Bronchial smooth muscle cell (primary cell): Measurements from ENCODE around the gene RAMP2. TPM values are rescaled to one million over a fixed set of nuclear protein-coding genes. Genes with fewer than 3 reads are reported as not detected.

Source experiments
- total RNA-seq: library from RNA; depleted of rRNA; stranded (reverse); fragments of >200 nt; gene quantifications from 2 replicates; pipeline ENCODE4 v1.2.1, GENCODE V29; 2014

Gene RAMP2
- 0.17 TPM in 1 of 2 replicates, not detected in the other for total RNA-seq

GRCh38 chr17:42760652-42761581, at the start of gene RAMP2:
RAMP2 (plus strand) TSS chr17:42761227; CDS start chr17:42761262, 35 bp downstream.

GRCh38 chr17:42744806-42745617, 16.0 kb upstream of the RAMP2 start, which contains the start of gene EZH1:
EZH1 (minus strand) TSS chr17:42745040; CDS start chr17:42728941, 16,099 bp downstream.

GRCh38 chr17:42773290-42774035, 12.4 kb downstream of the RAMP2 start, which contains the start of gene VPS25:
VPS25 (plus strand) TSS chr17:42773449; CDS start chr17:42773476, 27 bp downstream.

GRCh38 chr17:42779936-42780850, 19.2 kb downstream of the RAMP2 start, which contains the start of gene WNK4:
WNK4 (plus strand) TSS chr17:42780610; CDS start chr17:42780699, 89 bp downstream.

GRCh38 chr17:42798383-42799380, 37.7 kb downstream of the RAMP2 start, which contains the start of the genes CNTD1 and COA3:
CNTD1 (plus strand) TSS chr17:42798861; CDS start chr17:42799068, 207 bp downstream.
COA3 (minus strand) TSS chr17:42798704; CDS start chr17:42798681, 23 bp downstream.

Other genes with a start within 250 kb of the RAMP2 start
- 29.1 and 32.9 TPM in 2 replicates for gene NAGLU, start 225.0 kb upstream of the RAMP2 start, total RNA-seq
- gene HSD17B1, start 208.3 kb upstream of the RAMP2 start, total RNA-seq: 1.5 and 5.7 TPM in 2 replicates
- gene COASY, start 199.1 kb upstream of the RAMP2 start, total RNA-seq: 6.4 and 7.7 TPM in 2 replicates
- 30.1 and 31.0 TPM in 2 replicates for gene MLX, start 194.1 kb upstream of the RAMP2 start, total RNA-seq
- gene PSMC3IP, start 183.5 kb upstream of the RAMP2 start, total RNA-seq: 2.1 and 2.4 TPM in 2 replicates
- 40.4 and 41.9 TPM in 2 replicates for gene RETREG3, start 151.9 kb upstream of the RAMP2 start, total RNA-seq
- 12.3 TPM in 2 replicates for gene TUBG1, start 151.5 kb upstream of the RAMP2 start, total RNA-seq
- 7.8 and 8.8 TPM in 2 replicates for gene TUBG2, start 101.9 kb upstream of the RAMP2 start, total RNA-seq
- 10.1 and 12.9 TPM in 2 replicates for gene PLEKHH3, start 84.2 kb upstream of the RAMP2 start, total RNA-seq
- gene CCR10, start 79.4 kb upstream of the RAMP2 start, total RNA-seq: 2.0 and 5.8 TPM in 2 replicates
- 23.4 and 39.4 TPM in 2 replicates for gene CNTNAP1, start 78.7 kb upstream of the RAMP2 start, total RNA-seq
- gene EZH1, start 16.2 kb upstream of the RAMP2 start, total RNA-seq: 13.4 and 16.7 TPM in 2 replicates
- gene VPS25, start 12.2 kb downstream of the RAMP2 start, total RNA-seq: 46.5 and 50.2 TPM in 2 replicates
- 0.09 and 0.32 TPM in 2 replicates for gene WNK4, start 19.4 kb downstream of the RAMP2 start, total RNA-seq
- gene COA3, start 37.5 kb downstream of the RAMP2 start, total RNA-seq: 70.6 and 86.2 TPM in 2 replicates
- 0.16 and 0.94 TPM in 2 replicates for gene CNTD1, start 37.6 kb downstream of the RAMP2 start, total RNA-seq
- gene BECN1, start 63.1 kb downstream of the RAMP2 start, total RNA-seq: 170 and 185 TPM in 2 replicates
- gene PSME3, start 72.2 kb downstream of the RAMP2 start, total RNA-seq: 42.0 and 50.3 TPM in 2 replicates
- gene AOC2, start 83.4 kb downstream of the RAMP2 start, total RNA-seq: 0.32 and 0.60 TPM in 2 replicates
- gene AOC3, start 90.0 kb downstream of the RAMP2 start, total RNA-seq: 0.16 and 1.9 TPM in 2 replicates
- 0.16 TPM in 1 of 2 replicates, not detected in the other for gene G6PC1, start 139.6 kb downstream of the RAMP2 start, total RNA-seq
- 27.6 and 29.8 TPM in 2 replicates for gene AARSD1, start 203.2 kb downstream of the RAMP2 start, total RNA-seq
- gene PTGES3L, start 218.9 kb downstream of the RAMP2 start, total RNA-seq: 0.16 TPM in 1 of 2 replicates, not detected in the other
- 5.4 and 7.4 TPM in 2 replicates for gene RUNDC1, start 219.3 kb downstream of the RAMP2 start, total RNA-seq
- gene RPL27, start 237.2 kb downstream of the RAMP2 start, total RNA-seq: 1,417 and 1,668 TPM in 2 replicates
- 27.6 and 33.1 TPM in 2 replicates for gene IFI35, start 245.6 kb downstream of the RAMP2 start, total RNA-seq